GM18505 (cell line): ENCODE results near the gene EXOC1L.

Experiments
- ATAC-seq: cut with Tn5 transposase; IDR thresholded peaks from one replicate; pipeline ENCODE4 v1.9.1; 2021; ENCODE audit not compliant: unreplicated experiment
- POLR2A ChIP-seq: IDR thresholded peaks from 4 replicates; pipeline ENCODE4 v1.6.1; 2011; ENCODE audit warnings: borderline replicate concordance; ENCODE audit not compliant: insufficient read depth, insufficient read length; ENCODE audit errors: extremely low read depth

The EXOC1L gene

DNA sequence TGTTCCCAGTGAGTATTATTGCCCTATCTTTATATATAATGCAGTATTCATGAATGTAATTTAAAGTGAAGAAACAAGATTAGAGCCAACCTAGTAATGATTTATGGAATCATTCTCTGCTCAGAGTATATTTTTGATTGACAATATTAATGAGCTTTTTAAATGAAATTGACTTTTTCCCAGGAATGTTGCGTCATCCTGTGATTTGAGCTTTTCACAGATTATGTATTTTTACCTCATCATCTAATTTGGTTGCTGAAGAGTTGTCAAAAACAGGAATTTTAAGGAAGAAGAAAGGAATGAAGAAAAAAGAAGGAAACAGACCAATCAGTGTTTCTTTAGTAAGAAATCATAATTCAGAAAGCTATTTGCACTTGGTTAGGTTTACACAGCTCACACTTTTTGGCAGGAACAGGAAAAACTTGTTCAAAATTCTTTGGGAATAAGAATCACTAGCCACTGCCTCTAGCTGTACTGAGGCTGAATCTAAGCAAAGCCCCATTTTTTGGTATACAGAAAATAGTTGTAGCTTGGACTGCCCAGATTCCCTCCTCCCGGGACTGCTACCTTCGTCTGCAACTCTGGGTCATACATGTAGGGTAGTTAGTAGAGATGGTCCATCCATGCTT, 61.2 kb downstream of the EXOC1L start:
- no peak for ATAC-seq
- no peak for TF ChIP-seq POLR2A

GRCh38 chr4:55884093-55884850, 64.7 kb downstream of the EXOC1L start:
- TF ChIP-seq POLR2A, result no peak
- no peak for ATAC-seq

DNA sequence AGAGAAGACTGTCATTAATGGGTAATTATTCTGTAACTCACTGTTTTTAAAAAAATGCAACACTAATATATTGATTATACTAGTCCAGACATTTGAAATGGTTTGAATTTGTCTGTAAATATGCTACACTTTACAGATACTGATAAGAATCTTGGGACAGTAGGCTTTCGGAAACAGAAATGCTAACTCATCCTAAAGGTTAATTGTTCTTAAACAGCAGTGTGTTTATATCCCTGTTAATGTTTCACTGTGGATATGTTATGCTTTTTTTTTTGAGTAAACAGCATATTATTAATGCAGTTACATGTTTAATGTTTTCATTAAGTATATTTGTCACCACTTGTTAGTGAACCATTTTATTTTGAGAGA, 65.2 kb downstream of the EXOC1L start:
- TF ChIP-seq POLR2A, result no peak
- ATAC-seq, result no peak
